Inflammatory macrophage treated with lipopolysaccharide for 4 hours (primary cell): Measurements from ENCODE around the gene PCNP.
"Not testable (repeated sequence)": the region's sequence is repeated elsewhere in the genome, so short reads cannot be mapped to it uniquely, and the experiment has no call there.

Experiments used
- DNase-seq: peaks from one replicate; pipeline ENCODE4 v3.0.0-alpha.2; 2020

The PCNP gene

GRCh38 chr3:101634591-101635196, 60.7 kb downstream of the PCNP start:
- no peak for DNase-seq

- DNase-seq = no peak
These were observed 61.4 kb downstream of the PCNP start for GRCh38 chr3:101635345-101635744.

GRCh38 chr3:101635954-101636798, 62.2 kb downstream of the PCNP start:
- DNase-seq = peak; percentile 50

GRCh38 chr3:101637451-101637850, 63.5 kb downstream of the PCNP start:
- DNase-seq = no peak

GRCh38 chr3:101638261-101638745, 64.3 kb downstream of the PCNP start:
- no peak for DNase-seq

GRCh38 chr3:101639280-101639963, 65.4 kb downstream of the PCNP start:
- DNase-seq = no peak

- no peak for DNase-seq
These were observed 66.3 kb downstream of the PCNP start for GRCh38 chr3:101640256-101640655.

- DNase-seq = not testable (repeated sequence)
These were observed 67.6 kb downstream of the PCNP start for GRCh38 chr3:101641397-101642115.

GRCh38 chr3:101642441-101642840, 68.5 kb downstream of the PCNP start:
- DNase-seq = no peak

GRCh38 chr3:101643009-101643844, 69.2 kb downstream of the PCNP start:
- DNase-seq = no peak
